Measurements from ENCODE around the gene PPM1L. TPM values are rescaled to one million over a fixed set of nuclear protein-coding genes. Genes with fewer than 3 reads are reported as not detected.

The PPM1L gene
- total and polyA plus RNA-seq, 2 donors (not counting 1 experiment from before 2014, with no cell fraction given) = 0.33 to 2.5 TPM

GRCh38 chr3:161117646-161118045 lies 361.6 kb downstream of the PPM1L start:
- DNase-seq (ENCODE audit: low read depth in 2 of 2) = peak in 1 of 2 donors; percentile 11
- no peak overlapping the region for H3K9ac ChIP-seq (ENCODE audit: insufficient read depth, low read length)
- H3K36me3 ChIP-seq (ENCODE audit: control insufficient read depth, insufficient read depth, low read length) = no peaks in the 10 kb centered on the region
- H2AFZ ChIP-seq (ENCODE audit: low read length) = no peak overlapping the region
- H3K4me3 ChIP-seq (replicated peaks in 1 of 4; ENCODE audit: control extremely low read depth in 1 of 4, insufficient read depth in 1 of 4, low read depth in 3 of 4, low read length in 4 of 4) = no peak overlapping the region
- H3K27me3 ChIP-seq (ENCODE audit: control insufficient read depth, insufficient read depth, low read length) = no peaks in the 10 kb centered on the region
- H4K20me1 ChIP-seq (ENCODE audit: control insufficient read depth, extremely low read depth, insufficient read depth, low read length) = no peaks in the 10 kb centered on the region
- H3K27ac ChIP-seq (ENCODE audit: insufficient read depth, low read length) = no peak overlapping the region
- no peaks in the 10 kb centered on the region for H3K4me1 ChIP-seq (ENCODE audit: control insufficient read depth, extremely low read depth, insufficient read depth, low read length)
- H3K4me2 ChIP-seq (ENCODE audit: extremely low read depth, insufficient read depth, low read length) = no peak overlapping the region
- H3K9me3 ChIP-seq (ENCODE audit: control insufficient read depth, insufficient read depth, low read depth, low read length) = no peaks in the 10 kb centered on the region
- H3K79me2 ChIP-seq (ENCODE audit: control insufficient read depth, insufficient read depth, low read length) = no peaks in the 10 kb centered on the region
- TF ChIP-seq EZH2 (IDR thresholded peaks at IDR 0.05; ENCODE audit: low read length, missing control alignments) = no peak
- TF ChIP-seq, protein P1, sequence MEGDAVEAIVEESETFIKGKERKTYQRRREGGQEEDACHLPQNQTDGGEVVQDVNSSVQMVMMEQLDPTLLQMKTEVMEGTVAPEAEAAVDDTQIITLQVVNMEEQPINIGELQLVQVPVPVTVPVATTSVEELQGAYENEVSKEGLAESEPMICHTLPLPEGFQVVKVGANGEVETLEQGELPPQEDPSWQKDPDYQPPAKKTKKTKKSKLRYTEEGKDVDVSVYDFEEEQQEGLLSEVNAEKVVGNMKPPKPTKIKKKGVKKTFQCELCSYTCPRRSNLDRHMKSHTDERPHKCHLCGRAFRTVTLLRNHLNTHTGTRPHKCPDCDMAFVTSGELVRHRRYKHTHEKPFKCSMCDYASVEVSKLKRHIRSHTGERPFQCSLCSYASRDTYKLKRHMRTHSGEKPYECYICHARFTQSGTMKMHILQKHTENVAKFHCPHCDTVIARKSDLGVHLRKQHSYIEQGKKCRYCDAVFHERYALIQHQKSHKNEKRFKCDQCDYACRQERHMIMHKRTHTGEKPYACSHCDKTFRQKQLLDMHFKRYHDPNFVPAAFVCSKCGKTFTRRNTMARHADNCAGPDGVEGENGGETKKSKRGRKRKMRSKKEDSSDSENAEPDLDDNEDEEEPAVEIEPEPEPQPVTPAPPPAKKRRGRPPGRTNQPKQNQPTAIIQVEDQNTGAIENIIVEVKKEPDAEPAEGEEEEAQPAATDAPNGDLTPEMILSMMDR (conservative IDR thresholded peaks at IDR 0.05 in 1 of 2, IDR thresholded peaks at IDR 0.05 in 1 of 2; ENCODE audit: low read depth in 1 of 2, low read length in 2 of 2) = no peak

DNA sequence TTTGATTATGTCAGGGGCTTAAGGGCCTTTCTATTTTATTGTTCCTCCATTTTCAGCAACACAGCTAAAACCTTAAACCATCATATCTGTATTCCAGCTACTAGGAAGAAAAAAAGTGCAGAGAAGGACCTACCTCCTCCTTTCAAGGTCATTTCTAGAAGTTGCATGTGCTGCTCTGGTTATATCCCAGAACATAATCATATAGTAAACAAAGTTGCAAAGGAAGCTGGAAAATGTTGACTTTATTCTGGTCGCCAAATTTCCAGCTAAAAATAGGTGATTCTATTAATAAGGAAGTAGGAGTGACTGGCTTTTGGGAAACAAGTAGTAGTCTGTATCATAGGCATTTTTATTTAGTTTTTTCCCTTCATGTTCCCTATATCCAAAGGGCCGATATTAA lies 370.5 kb downstream of the PPM1L start:
- no peak overlapping the region for H3K9ac ChIP-seq (ENCODE audit: insufficient read depth, low read length)
- no peaks in the 10 kb centered on the region for H4K20me1 ChIP-seq (ENCODE audit: control insufficient read depth, extremely low read depth, insufficient read depth, low read length)
- H3K27ac ChIP-seq (ENCODE audit: insufficient read depth, low read length) = no peak overlapping the region
- no peaks in the 10 kb centered on the region for H3K79me2 ChIP-seq (ENCODE audit: control insufficient read depth, insufficient read depth, low read length)
- no peaks in the 10 kb centered on the region for H3K9me3 ChIP-seq (ENCODE audit: control insufficient read depth, insufficient read depth, low read depth, low read length)
- H2AFZ ChIP-seq (ENCODE audit: low read length) = no peak overlapping the region
- no peak overlapping the region for H3K4me3 ChIP-seq (replicated peaks in 1 of 4; ENCODE audit: control extremely low read depth in 1 of 4, insufficient read depth in 1 of 4, low read depth in 3 of 4, low read length in 4 of 4)
- no peaks in the 10 kb centered on the region for H3K27me3 ChIP-seq (ENCODE audit: control insufficient read depth, insufficient read depth, low read length)
- no peak for DNase-seq (ENCODE audit: low read depth in 2 of 2)
- TF ChIP-seq EZH2 (IDR thresholded peaks at IDR 0.05; ENCODE audit: low read length, missing control alignments) = no peak
- TF ChIP-seq, protein P1 (conservative IDR thresholded peaks at IDR 0.05 in 1 of 2, IDR thresholded peaks at IDR 0.05 in 1 of 2; ENCODE audit: low read depth in 1 of 2, low read length in 2 of 2) = no peak
- no peaks in the 10 kb centered on the region for H3K4me1 ChIP-seq (ENCODE audit: control insufficient read depth, extremely low read depth, insufficient read depth, low read length)
- H3K4me2 ChIP-seq (ENCODE audit: extremely low read depth, insufficient read depth, low read length) = no peak overlapping the region
- no peaks in the 10 kb centered on the region for H3K36me3 ChIP-seq (ENCODE audit: control insufficient read depth, insufficient read depth, low read length)

Other genes with a start within 250 kb of the PPM1L start
- 34.7 and 38.8 TPM in 2 replicates for gene KPNA4, start 190.7 kb upstream of the PPM1L start, total RNA-seq
- 33.0 and 36.6 TPM in 2 replicates for gene KPNA4, start 190.7 kb upstream of the PPM1L start, polyA plus RNA-seq
- gene ARL14, start 79.1 kb upstream of the PPM1L start, total RNA-seq = not detected in 2 replicates
- gene ARL14, start 79.1 kb upstream of the PPM1L start, polyA plus RNA-seq = not detected in 2 replicates